Immature natural killer cell (primary cell): Measurements from ENCODE around the gene OR4D6. TPM values are rescaled to one million over a fixed set of nuclear protein-coding genes. Genes with fewer than 3 reads are reported as not detected.
"Not testable (repeated sequence)": the region's sequence is repeated elsewhere in the genome, so short reads cannot be mapped to it uniquely, and the experiment has no call there.

Experiments
- DNase-seq, 3 donors: peaks; one replicate each; pipeline ENCODE4 v3.0.0; 2022; ENCODE audit warnings: mixed read lengths in 1 of 3
- H3K27ac Mint-ChIP-seq, 6 donors: one replicate each; pipeline ENCODE4 v1.8.0; 2020; ENCODE audit warnings: mixed read lengths in 6 of 6, mild to moderate bottlenecking in 5 of 6, inconsistent platforms in 4 of 6, moderate library complexity in 3 of 6
- H3K27me3 Mint-ChIP-seq, 3 donors: one replicate each; pipeline ENCODE4 v1.8.0; 2020 to 2021; ENCODE audit warnings: low read depth in 3 of 3, mild to moderate bottlenecking in 3 of 3, mixed read lengths in 3 of 3, moderate library complexity in 3 of 3, inconsistent platforms in 1 of 3
- H3K36me3 Mint-ChIP-seq, 3 donors: one replicate each; pipeline ENCODE4 v1.8.0; 2020; ENCODE audit warnings: mixed read lengths in 3 of 3, inconsistent platforms in 2 of 3, mild to moderate bottlenecking in 2 of 3
- H3K4me1 Mint-ChIP-seq, 2 donors: one replicate each; pipeline ENCODE4 v1.8.0; 2020; ENCODE audit warnings: inconsistent platforms in 2 of 2, mild to moderate bottlenecking in 2 of 2, mixed read lengths in 2 of 2, moderate library complexity in 1 of 2
- H3K4me3 Mint-ChIP-seq, 5 donors: one replicate each; pipeline ENCODE4 v1.8.0; 2020; ENCODE audit warnings: mild to moderate bottlenecking in 5 of 5, mixed read lengths in 5 of 5, inconsistent platforms in 3 of 5, moderate library complexity in 3 of 5
- H3K9me3 Mint-ChIP-seq, 6 donors: one replicate each; pipeline ENCODE4 v1.8.0; 2020; ENCODE audit warnings: mild to moderate bottlenecking in 6 of 6, mixed read lengths in 6 of 6, inconsistent platforms in 4 of 6, moderate library complexity in 3 of 6
- polyA plus RNA-seq, 3 donors: library from polyadenylated mRNA; unstranded; fragments of 300-500 nt; fragmentation: Illumina TruSeq; gene quantifications; one replicate each; pipeline ENCODE4 v1.2.3, GENCODE V29; 2021

Gene OR4D6
- polyA plus RNA-seq: not detected

DNA sequence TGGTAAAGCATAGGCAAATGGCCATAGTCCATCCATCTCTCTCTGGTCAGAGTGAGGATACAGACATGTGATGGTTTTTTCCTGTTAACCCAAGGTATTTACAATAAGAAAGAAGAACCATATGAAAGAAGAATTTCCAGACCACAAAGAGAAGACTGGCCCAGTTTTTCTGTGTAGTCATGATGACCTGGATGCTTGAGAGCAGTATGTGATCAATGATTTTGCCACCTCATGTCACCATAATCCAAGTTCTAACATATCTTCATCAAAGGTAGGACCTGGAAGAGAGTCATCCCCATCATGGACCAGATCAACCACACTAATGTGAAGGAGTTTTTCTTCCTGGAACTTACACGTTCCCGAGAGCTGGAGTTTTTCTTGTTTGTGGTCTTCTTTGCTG lies at the start of gene OR4D6:
TSS of gene OR4D6 (plus strand) at position 301 of the 400 bp plus-strand sequence. CDS start at position 301, 0 bp downstream.
- H3K4me1 Mint-ChIP-seq: no peaks in the 10 kb centered on the region
- no peak for DNase-seq
- H3K27me3 Mint-ChIP-seq: peaks cover 4 to 11% (median 5%) of the 10 kb centered on the region in 3 donors
- H3K4me3 Mint-ChIP-seq: no peak within 1 kb of the TSS
- peaks cover 0 to 6% (median 0%) of the 10 kb centered on the region in 6 donors for H3K9me3 Mint-ChIP-seq
- H3K36me3 Mint-ChIP-seq: no peaks in the 10 kb centered on the region
- H3K27ac Mint-ChIP-seq: no peak within 1 kb of the TSS

- Mint-ChIP-seq H3K9me3 (peaks cover 0 to 17% (median 3%) of the 10 kb centered on the region in 6 donors), H3K4me3 (no peak overlapping the region), H3K4me1 (peaks cover 2 to 16% of the 10 kb centered on the region in 2 donors), H3K27me3 (peaks cover 2 to 11% (median 4%) of the 10 kb centered on the region in 3 donors), H3K27ac (no peak overlapping the region), H3K36me3 (no peaks in the 10 kb centered on the region)
- DNase-seq: no peak
Measured at GRCh38 chr11:59413646-59414045, 43.1 kb upstream of the OR4D6 start.

- no peak for DNase-seq
- Mint-ChIP-seq H3K4me3 (no peak overlapping the region), H3K36me3 (no peaks in the 10 kb centered on the region), H3K27me3 (peaks cover 2 to 11% (median 6%) of the 10 kb centered on the region in 3 donors), H3K4me1 (peaks cover 2 to 16% of the 10 kb centered on the region in 2 donors), H3K9me3 (peaks cover 0 to 11% (median 1%) of the 10 kb centered on the region in 6 donors), H3K27ac (no peak overlapping the region)
Measured at GRCh38 chr11:59415111-59415510, 41.6 kb upstream of the OR4D6 start.

DNA sequence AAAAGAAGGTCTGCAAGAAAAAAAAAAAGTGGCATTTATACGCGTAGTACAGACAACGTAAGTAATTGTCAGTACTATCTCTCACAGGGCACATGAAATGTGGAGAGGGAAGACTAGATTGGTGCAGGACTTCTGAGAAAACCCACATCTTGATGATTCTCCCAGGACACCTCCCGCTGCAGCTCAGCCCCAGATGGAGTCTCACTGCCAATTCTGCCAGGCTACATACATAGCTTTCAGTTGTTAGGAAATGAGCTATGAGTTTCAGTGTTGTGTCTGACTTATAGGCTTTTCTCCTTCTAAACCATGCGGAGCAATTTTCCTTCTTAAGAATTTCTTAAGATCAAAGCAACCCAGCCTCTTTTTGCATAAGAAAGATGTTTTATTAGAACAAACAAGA lies 40.1 kb upstream of the OR4D6 start:
- no peak for DNase-seq
- H3K4me3 Mint-ChIP-seq: no peak overlapping the region
- H3K27ac Mint-ChIP-seq: no peak overlapping the region
- no peaks in the 10 kb centered on the region for H3K36me3 Mint-ChIP-seq
- H3K27me3 Mint-ChIP-seq: peaks cover 2 to 10% (median 8%) of the 10 kb centered on the region in 3 donors
- H3K4me1 Mint-ChIP-seq: peaks cover 2 to 16% of the 10 kb centered on the region in 2 donors
- peaks cover 0 to 2% (median 0%) of the 10 kb centered on the region in 6 donors for H3K9me3 Mint-ChIP-seq

GRCh38 chr11:59417023-59417422 lies 39.7 kb upstream of the OR4D6 start:
- Mint-ChIP-seq H3K27me3 (peaks cover 2 to 10% (median 8%) of the 10 kb centered on the region in 3 donors), H3K27ac (no peak overlapping the region), H3K9me3 (peaks cover 0 to 2% (median 0%) of the 10 kb centered on the region in 6 donors), H3K36me3 (no peaks in the 10 kb centered on the region), H3K4me3 (no peak overlapping the region), H3K4me1 (peaks cover 2 to 16% of the 10 kb centered on the region in 2 donors)
- no peak for DNase-seq

DNA sequence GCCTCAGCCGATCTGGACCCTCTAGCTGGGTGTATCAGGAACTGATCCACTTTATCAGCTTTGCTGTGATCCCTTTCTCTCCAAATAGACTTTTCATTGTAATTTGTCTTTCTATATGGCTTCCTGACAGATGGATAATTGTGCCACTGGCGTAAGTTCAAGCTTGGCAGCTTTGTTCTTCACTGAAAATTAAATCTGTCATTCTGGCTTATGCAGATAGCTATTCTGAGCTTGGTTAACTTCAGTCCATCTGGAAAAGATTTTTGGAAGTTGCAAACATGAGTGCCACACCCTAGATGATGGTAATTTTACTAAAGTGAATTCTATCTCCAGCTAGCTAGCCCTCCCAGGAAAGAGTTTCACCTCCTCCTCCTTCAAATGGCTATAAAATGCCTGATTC lies 38.6 kb upstream of the OR4D6 start:
- Mint-ChIP-seq H3K36me3 (no peaks in the 10 kb centered on the region), H3K27ac (no peak overlapping the region), H3K4me3 (no peak overlapping the region), H3K9me3 (peaks cover 0 to 2% (median 0%) of the 10 kb centered on the region in 6 donors), H3K27me3 (peaks cover 2 to 9% (median 6%) of the 10 kb centered on the region in 3 donors), H3K4me1 (peaks cover 2 to 16% of the 10 kb centered on the region in 2 donors)
- DNase-seq: no peak

GRCh38 chr11:59423835-59424234 lies 32.9 kb upstream of the OR4D6 start:
- H3K9me3 Mint-ChIP-seq: no peaks in the 10 kb centered on the region
- no peak for DNase-seq
- H3K27ac Mint-ChIP-seq: no peak overlapping the region
- no peaks in the 10 kb centered on the region for H3K4me1 Mint-ChIP-seq
- H3K36me3 Mint-ChIP-seq: no peaks in the 10 kb centered on the region
- H3K4me3 Mint-ChIP-seq: no peak overlapping the region
- peaks cover 0 to 3% (median 3%) of the 10 kb centered on the region in 3 donors for H3K27me3 Mint-ChIP-seq

GRCh38 chr11:59425131-59425530 lies 31.6 kb upstream of the OR4D6 start:
- Mint-ChIP-seq H3K36me3 (no peaks in the 10 kb centered on the region), H3K4me3 (no peak overlapping the region), H3K4me1 (no peaks in the 10 kb centered on the region), H3K27me3 (peaks cover 0 to 3% (median 2%) of the 10 kb centered on the region in 3 donors), H3K9me3 (no peaks in the 10 kb centered on the region), H3K27ac (no peak overlapping the region)
- no peak for DNase-seq

DNA sequence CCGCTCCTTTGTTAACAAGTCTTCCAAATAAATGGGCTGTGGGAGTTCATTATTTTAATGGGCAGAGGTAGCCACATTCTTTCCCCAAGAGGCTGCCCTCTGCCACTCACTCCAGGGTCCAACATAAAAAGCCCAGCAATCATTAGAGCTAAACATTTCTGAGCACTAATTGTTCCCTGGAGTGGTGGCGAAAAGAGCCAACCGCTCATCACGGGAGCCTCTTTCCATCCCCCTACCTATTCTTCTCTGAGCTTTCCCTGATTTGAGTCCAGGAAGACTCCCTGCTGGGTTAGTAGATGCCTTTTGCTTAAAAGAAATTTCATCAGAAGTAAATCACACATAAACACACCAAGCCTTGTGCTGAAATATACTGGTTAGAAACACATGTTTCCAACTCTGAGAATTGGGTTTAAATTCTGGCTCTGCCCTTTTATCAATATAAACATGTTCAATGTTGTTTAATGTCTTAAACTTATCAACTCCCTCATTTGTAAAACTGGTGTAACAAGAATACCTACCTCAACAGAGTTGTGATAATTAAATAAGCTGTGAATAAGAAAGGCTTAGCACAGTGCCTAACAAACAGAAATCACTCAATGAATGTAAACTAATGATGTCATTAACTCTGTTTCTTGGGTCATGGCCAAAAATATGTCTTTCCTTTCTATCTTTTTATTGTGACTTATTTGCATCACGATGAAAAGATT lies 30.2 kb upstream of the OR4D6 start, which contains the start of gene OR5A2:
TSS of gene OR5A2 (minus strand) at position 53 of the 707 bp plus-strand sequence. CDS start 3,460 bp downstream, outside the sequence.
- Mint-ChIP-seq H3K9me3 (no peaks in the 10 kb centered on the region), H3K4me1 (no peaks in the 10 kb centered on the region), H3K4me3 (no peak within 1 kb of the TSS), H3K36me3 (no peaks in the 10 kb centered on the region), H3K27ac (no peak within 1 kb of the TSS), H3K27me3 (peaks cover 0 to 3% (median 0%) of the 10 kb centered on the region in 3 donors)
- DNase-seq: no peak

DNA sequence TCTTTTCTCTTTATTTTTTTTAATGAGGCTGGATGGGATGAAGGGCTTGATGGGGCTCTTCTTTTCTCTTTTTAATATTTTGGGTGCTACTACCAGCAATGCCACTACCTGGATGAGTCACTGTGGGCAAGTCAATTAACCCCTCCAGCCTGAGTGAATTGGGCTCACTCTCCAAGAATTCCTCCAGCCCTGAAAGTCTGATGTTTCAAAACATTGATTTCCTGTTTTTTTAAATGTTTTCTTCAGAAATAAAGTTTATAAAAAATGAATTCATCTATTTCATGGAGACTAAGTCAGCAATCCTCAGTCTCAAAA lies 29.7 kb upstream of the OR4D6 start:
- no peaks in the 10 kb centered on the region for H3K36me3 Mint-ChIP-seq
- H3K9me3 Mint-ChIP-seq: no peaks in the 10 kb centered on the region
- H3K4me3 Mint-ChIP-seq: no peak overlapping the region
- H3K27ac Mint-ChIP-seq: no peak overlapping the region
- no peaks in the 10 kb centered on the region for H3K4me1 Mint-ChIP-seq
- DNase-seq: no peak
- H3K27me3 Mint-ChIP-seq: peaks cover 0 to 3% (median 0%) of the 10 kb centered on the region in 3 donors

DNA sequence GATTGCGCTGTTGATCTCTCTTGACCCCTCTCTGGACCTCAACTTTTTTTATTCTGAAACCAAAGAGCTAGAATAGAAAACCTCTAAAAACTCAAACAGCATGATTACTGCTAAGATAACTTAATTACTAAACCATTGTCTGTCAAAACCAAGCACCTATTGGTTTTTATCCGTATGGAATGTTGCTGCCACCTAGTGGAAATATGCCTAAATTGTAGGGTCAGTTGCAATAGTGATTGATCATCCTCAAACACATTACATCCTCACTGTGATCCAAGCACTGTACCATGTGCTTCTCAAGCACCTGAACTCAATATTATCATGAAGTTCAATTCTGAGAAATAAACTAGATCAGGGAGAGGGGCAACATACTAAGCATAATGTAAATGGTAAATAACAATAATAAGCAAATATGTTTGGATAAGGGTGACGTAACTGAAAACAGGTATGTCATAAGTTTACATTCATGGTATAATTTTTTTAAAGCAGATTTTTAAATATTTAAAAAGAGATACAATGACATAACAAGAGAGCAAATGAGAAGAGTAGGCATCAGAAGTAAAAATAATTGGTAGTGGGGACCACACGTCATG lies 26.7 kb upstream of the OR4D6 start:
- peaks cover 0 to 1% (median 0%) of the 10 kb centered on the region in 3 donors for H3K27me3 Mint-ChIP-seq
- no peak overlapping the region for H3K4me3 Mint-ChIP-seq
- H3K27ac Mint-ChIP-seq: no peak overlapping the region
- H3K9me3 Mint-ChIP-seq: no peaks in the 10 kb centered on the region
- no peaks in the 10 kb centered on the region for H3K36me3 Mint-ChIP-seq
- no peaks in the 10 kb centered on the region for H3K4me1 Mint-ChIP-seq
- DNase-seq: peak; percentile 27 to 46 (median 38)

- Mint-ChIP-seq H3K36me3 (no peaks in the 10 kb centered on the region), H3K27ac (no peak within 1 kb of the TSS)
Measured at GRCh38 chr11:59436169-59436568, 20.6 kb upstream of the OR4D6 start, which contains the start of gene OR5A1. Gene OR5A1, plus strand, starts transcription at chr11:59436469. Its CDS starts 6,700 bp downstream, at chr11:59443169.

GRCh38 chr11:59437770-59438169 lies 19.0 kb upstream of the OR4D6 start:
- DNase-seq: no peak
- Mint-ChIP-seq H3K27me3 (peaks cover 0 to 6% (median 3%) of the 10 kb centered on the region in 3 donors), H3K9me3 (no peaks in the 10 kb centered on the region), H3K27ac (no peak overlapping the region), H3K36me3 (no peaks in the 10 kb centered on the region), H3K4me3 (no peak overlapping the region), H3K4me1 (no peaks in the 10 kb centered on the region)

More at GRCh38 chr11:59436169-59436568, 20.6 kb upstream of the OR4D6 start, which contains the start of gene OR5A1:
- Mint-ChIP-seq H3K27me3 (peaks cover 0 to 6% (median 3%) of the 10 kb centered on the region in 3 donors), H3K4me1 (no peaks in the 10 kb centered on the region), H3K4me3 (no peak within 1 kb of the TSS), H3K9me3 (no peaks in the 10 kb centered on the region)
- no peak for DNase-seq

DNA sequence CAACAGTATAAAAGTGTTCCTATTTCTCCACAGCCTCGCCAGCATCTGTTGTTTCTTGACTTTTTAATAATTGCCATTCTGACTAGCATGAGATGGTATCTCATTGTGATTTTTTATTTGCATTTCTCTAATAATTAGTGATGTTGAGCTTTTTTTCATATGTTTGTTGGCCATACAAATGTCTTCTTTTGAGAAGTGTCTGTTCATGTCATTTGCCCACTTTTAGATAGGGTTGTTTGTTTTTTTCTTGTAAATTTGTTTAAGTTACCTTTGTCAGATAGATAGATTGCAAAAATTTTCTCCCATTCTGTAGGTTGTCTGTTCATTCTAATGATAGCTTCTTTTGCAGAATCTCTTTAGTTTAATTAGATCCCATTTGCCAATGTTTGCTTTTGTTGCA lies 11.1 kb upstream of the OR4D6 start:
- H3K4me1 Mint-ChIP-seq, H3K36me3 Mint-ChIP-seq, H3K27ac Mint-ChIP-seq, H3K4me3 Mint-ChIP-seq, H3K27me3 Mint-ChIP-seq, DNase-seq: not testable (repeated sequence)
- H3K9me3 Mint-ChIP-seq: peaks cover 0 to 11% (median 0%) of the 10 kb centered on the region in 6 donors
